ENCODE results near the gene GLS. TPM values are rescaled to one million over a fixed set of nuclear protein-coding genes. Genes with fewer than 3 reads are reported as not detected.

Gene GLS
- total and polyA plus RNA-seq, 9 of the 15 experiments (the other 6 are each of a cell fraction or from before 2014, with no cell fraction given): 13.7 to 77.5 (median 48.2) TPM

DNA sequence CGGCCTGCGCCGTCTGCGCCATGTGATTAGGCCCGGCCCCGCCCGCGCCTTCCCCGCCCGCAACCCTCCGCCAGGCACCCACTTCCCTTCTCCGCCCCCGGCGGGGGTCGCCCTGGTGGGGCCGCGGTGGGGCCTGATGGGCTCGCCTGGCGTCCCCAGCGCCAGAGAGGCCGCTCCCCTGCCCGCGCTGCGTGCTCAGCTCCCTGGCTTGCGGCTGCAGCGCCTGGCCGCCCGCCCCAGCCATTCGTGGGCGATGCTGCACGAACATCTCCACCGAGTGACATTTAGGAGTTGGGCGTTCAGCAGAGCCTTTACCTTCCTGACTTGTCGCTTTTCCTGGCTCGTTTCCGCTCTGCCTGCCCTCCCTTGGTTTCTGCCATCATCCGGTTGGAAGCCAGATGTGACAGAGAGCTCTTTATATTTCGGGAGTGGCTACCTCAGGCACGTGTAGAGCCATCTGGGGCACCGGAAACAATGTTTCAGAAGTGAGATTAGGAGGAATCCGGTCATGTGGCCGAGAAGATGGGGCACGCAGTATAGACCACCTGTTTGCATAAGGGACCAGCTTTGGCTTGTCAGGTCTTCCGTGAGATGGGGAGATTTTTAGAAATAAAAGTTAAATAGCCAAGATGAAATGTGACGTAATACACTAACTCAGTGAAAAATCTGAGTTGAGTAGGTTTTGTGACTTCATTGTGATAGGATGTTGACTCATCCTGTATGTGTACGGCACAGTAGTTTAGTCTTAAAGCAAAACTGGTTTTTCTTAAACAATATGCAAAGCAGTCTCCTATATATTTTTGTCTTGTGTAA, 1.2 kb downstream of the GLS start (continued):
- TF ChIP-seq SRSF3 (IDR thresholded peaks at IDR 0.05; ENCODE audit: insufficient read depth, low read length) (no peak), ZNF3 (CRISPR knock-in tag; IDR thresholded peaks at IDR 0.05) (no peak), KLF10 (CRISPR knock-in tag; IDR thresholded peaks at IDR 0.05) (no peak), BHLHE40 (IDR thresholded peaks at IDR 0.05; ENCODE audit: low read length) (peak; percentile 92), CEBPG (CRISPR knock-in tag; IDR thresholded peaks at IDR 0.05) (peak; percentile 39; the same call in 1 of the 2 replicates), CEBPG (tag; conservative IDR thresholded peaks at IDR 0.05 in 1 of 2, IDR thresholded peaks at IDR 0.05 in 1 of 2) (peak; percentile 79 to 92), NCOA4 (IDR thresholded peaks at IDR 0.05; ENCODE audit: partially characterized antibody) (no peak), EWSR1 (IDR thresholded peaks at IDR 0.05; ENCODE audit: borderline replicate concordance, low read depth, partially characterized antibody) (no peak), ATF2 (CRISPR knock-in tag; IDR thresholded peaks at IDR 0.05) (no peak), C11orf30 (IDR thresholded peaks at IDR 0.05; ENCODE audit: low read depth) (peak; percentile 23; the same call in 1 of the 2 replicates), USF2 (CRISPR knock-in tag; IDR thresholded peaks at IDR 0.05) (peak; percentile 70), E2F1 (CRISPR knock-in tag; IDR thresholded peaks at IDR 0.05) (no peak), KDM1A (IDR thresholded peaks at IDR 0.05) (peak; percentile 55 to 58; a peak in 3 of 4 replicates), CHCHD3 (CRISPR knock-in tag; IDR thresholded peaks at IDR 0.05) (no peak), ETS1 (conservative IDR thresholded peaks at IDR 0.05; ENCODE audit: control insufficient read depth, low read depth, low read length) (peak; percentile 45; the same call in 1 of the 2 replicates), ZKSCAN8 (CRISPR knock-in tag; IDR thresholded peaks at IDR 0.05) (peak; percentile 40; the same call in 1 of the 2 replicates), ZHX1 (conservative IDR thresholded peaks at IDR 0.05; ENCODE audit: low read length) (no peak), CBFA2T3 (IDR thresholded peaks at IDR 0.05) (peak; percentile 71), FOXJ2 (tag; IDR thresholded peaks at IDR 0.05) (no peak), RCOR1 (IDR thresholded peaks at IDR 0.05; ENCODE audit: borderline replicate concordance in 1 of 2, low read depth in 2 of 2, low read length in 2 of 2) (peak in 1 of 2 experiments; percentile 53; a peak in 1 of 4 replicates)

All from K562 (cell line).